Hippocampal formation (tissue), 2 donors: ENCODE data around the gene KBTBD4.
"Not testable (repeated sequence)": the region's sequence is repeated elsewhere in the genome, so short reads cannot be mapped to it uniquely, and the experiment has no call there.

Experiments used
- DNase-seq, 2 donors: peaks; one replicate each; lab custom pipeline; 2025; lab: John Stamatoyannopoulos, UW

Gene KBTBD4

GRCh38 chr11:47560426-47560825 is 18.3 kb downstream of the KBTBD4 start:
- no peak for DNase-seq

GRCh38 chr11:47558695-47559094 is 20.1 kb downstream of the KBTBD4 start:
- no peak for DNase-seq

GRCh38 chr11:47557004-47557403 is 21.8 kb downstream of the KBTBD4 start:
- not testable (repeated sequence) for DNase-seq

GRCh38 chr11:47553406-47553743 is 25.4 kb downstream of the KBTBD4 start:
- DNase-seq, result no peak

GRCh38 chr11:47552566-47553405 is 26.0 kb downstream of the KBTBD4 start, which contains the start of gene CELF1:
CELF1 (minus strand) TSS chr11:47553132; CDS start chr11:47499523, 53,609 bp downstream.
- DNase-seq, result peak; percentile 87 to 91

GRCh38 chr11:47552056-47552565 is 26.7 kb downstream of the KBTBD4 start:
- DNase-seq, result no peak

GRCh38 chr11:47551086-47551485 is 27.7 kb downstream of the KBTBD4 start:
- DNase-seq, result no peak

- DNase-seq, result no peak
These were observed 28.3 kb downstream of the KBTBD4 start for GRCh38 chr11:47550288-47551047.

- not testable (repeated sequence) for DNase-seq
These were observed 32.5 kb downstream of the KBTBD4 start for GRCh38 chr11:47546274-47546673.

- no peak for DNase-seq
These were observed 33.5 kb downstream of the KBTBD4 start for GRCh38 chr11:47545298-47545697.

- no peak for DNase-seq
These were observed 37.7 kb downstream of the KBTBD4 start for GRCh38 chr11:47541070-47541469.

GRCh38 chr11:47539681-47540039 is 39.1 kb downstream of the KBTBD4 start:
- DNase-seq, result no peak

GRCh38 chr11:47538741-47539565 is 39.8 kb downstream of the KBTBD4 start:
- peak; percentile 17 to 58 for DNase-seq

GRCh38 chr11:47536915-47537314 is 41.9 kb downstream of the KBTBD4 start:
- DNase-seq, result no peak

- no peak for DNase-seq
These were observed 44.0 kb downstream of the KBTBD4 start for GRCh38 chr11:47534704-47535251.

- DNase-seq, result no peak
These were observed 45.0 kb downstream of the KBTBD4 start for GRCh38 chr11:47533690-47534151.

GRCh38 chr11:47532597-47533213 is 46.1 kb downstream of the KBTBD4 start:
- peak in 1 of 2 donors; percentile 36 for DNase-seq

- no peak for DNase-seq
These were observed 47.1 kb downstream of the KBTBD4 start for GRCh38 chr11:47531666-47532065.

- not testable (repeated sequence) for DNase-seq
These were observed 48.0 kb downstream of the KBTBD4 start for GRCh38 chr11:47530721-47531120.

GRCh38 chr11:47529951-47530350 is 48.8 kb downstream of the KBTBD4 start:
- DNase-seq, result no peak

- DNase-seq, result no peak
These were observed 51.6 kb downstream of the KBTBD4 start for GRCh38 chr11:47527186-47527585.
